ENCODE results near the gene CNIH3.

DNA sequence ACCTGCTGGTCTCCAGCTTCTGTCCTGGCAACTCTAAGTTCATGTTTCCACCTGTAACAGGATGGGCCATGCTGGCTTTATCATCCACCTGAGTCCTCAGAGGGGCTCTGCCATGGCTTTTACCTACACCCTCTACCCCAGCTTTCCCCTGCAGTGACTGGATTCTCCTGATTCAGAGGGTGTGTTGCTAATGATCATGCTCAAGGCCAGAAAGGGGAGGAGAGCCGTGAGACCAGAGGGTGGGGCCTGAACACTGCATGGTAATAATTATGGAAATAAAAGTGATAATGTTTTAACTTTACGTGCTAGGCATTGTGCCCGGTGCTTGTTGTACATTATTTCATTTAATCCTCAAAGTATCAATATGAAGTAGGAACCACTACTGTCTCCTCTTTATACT is 53.3 kb downstream of the CNIH3 start:
- TF ChIP-seq, protein P1, sequence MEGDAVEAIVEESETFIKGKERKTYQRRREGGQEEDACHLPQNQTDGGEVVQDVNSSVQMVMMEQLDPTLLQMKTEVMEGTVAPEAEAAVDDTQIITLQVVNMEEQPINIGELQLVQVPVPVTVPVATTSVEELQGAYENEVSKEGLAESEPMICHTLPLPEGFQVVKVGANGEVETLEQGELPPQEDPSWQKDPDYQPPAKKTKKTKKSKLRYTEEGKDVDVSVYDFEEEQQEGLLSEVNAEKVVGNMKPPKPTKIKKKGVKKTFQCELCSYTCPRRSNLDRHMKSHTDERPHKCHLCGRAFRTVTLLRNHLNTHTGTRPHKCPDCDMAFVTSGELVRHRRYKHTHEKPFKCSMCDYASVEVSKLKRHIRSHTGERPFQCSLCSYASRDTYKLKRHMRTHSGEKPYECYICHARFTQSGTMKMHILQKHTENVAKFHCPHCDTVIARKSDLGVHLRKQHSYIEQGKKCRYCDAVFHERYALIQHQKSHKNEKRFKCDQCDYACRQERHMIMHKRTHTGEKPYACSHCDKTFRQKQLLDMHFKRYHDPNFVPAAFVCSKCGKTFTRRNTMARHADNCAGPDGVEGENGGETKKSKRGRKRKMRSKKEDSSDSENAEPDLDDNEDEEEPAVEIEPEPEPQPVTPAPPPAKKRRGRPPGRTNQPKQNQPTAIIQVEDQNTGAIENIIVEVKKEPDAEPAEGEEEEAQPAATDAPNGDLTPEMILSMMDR (IDR thresholded peaks at IDR 0.05): no peak
- TF ChIP-seq POLR2A (IDR thresholded peaks at IDR 0.05): no peak
- no peak for TF ChIP-seq POLR2AphosphoS5 (IDR thresholded peaks at IDR 0.05)
- no peak for TF ChIP-seq EP300 (IDR thresholded peaks at IDR 0.05)

All from upper lobe of left lung (tissue), 4 donors.